Measurements from ENCODE around the gene GPX6.

Gene GPX6

GRCh38 chr6:28501259-28501658 lies 14.3 kb downstream of the GPX6 start:
- Mint-ChIP-seq H3K4me3 (no peak overlapping the region), H3K36me3 (ENCODE audit: low read depth) (peaks cover 4% of the 10 kb centered on the region), H3K27ac (no peak overlapping the region), H3K4me1 (no peaks in the 10 kb centered on the region), H3K9me3 (peaks cover 9% of the 10 kb centered on the region), H3K27me3 (ENCODE audit: low read depth, poor library complexity) (peaks cover 15% of the 10 kb centered on the region)
- no peak for DNase-seq
- TF ChIP-seq CTCF (IDR thresholded peaks at IDR 0.05) = no peak

GRCh38 chr6:28497893-28498292 lies 17.7 kb downstream of the GPX6 start:
- Mint-ChIP-seq H3K4me3 (no peak overlapping the region), H3K4me1 (peaks cover 5% of the 10 kb centered on the region), H3K9me3 (peaks cover 6% of the 10 kb centered on the region), H3K27ac (no peak overlapping the region), H3K36me3 (ENCODE audit: low read depth) (peaks cover 3% of the 10 kb centered on the region), H3K27me3 (ENCODE audit: low read depth, poor library complexity) (peaks cover 10% of the 10 kb centered on the region)
- no peak for DNase-seq
- TF ChIP-seq CTCF (IDR thresholded peaks at IDR 0.05) = no peak

DNA sequence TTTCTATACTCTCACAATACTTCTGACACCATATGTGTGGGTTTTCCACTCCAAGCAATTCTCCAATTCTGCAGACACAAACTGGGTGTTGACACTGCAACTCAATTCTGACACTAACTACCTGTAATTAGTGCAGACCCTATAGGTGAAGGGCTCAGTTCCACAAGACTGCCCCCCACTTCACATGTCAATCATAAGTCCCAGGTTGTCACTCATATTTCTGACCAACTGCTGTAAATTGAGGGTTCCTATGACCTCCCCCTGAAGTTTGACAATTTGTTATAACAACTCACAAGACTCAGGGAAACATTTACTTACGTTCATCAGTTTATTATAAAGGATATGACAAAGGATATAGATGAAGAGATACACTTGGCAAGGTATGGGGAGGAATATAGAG lies 18.3 kb downstream of the GPX6 start:
- H3K9me3 Mint-ChIP-seq = no peaks in the 10 kb centered on the region
- peaks cover 11% of the 10 kb centered on the region for H3K4me1 Mint-ChIP-seq
- no peak overlapping the region for H3K4me3 Mint-ChIP-seq
- no peak for TF ChIP-seq CTCF (IDR thresholded peaks at IDR 0.05)
- H3K36me3 Mint-ChIP-seq (ENCODE audit: low read depth) = no peaks in the 10 kb centered on the region
- peaks cover 8% of the 10 kb centered on the region for H3K27me3 Mint-ChIP-seq (ENCODE audit: low read depth, poor library complexity)
- DNase-seq = no peak
- H3K27ac Mint-ChIP-seq = no peak overlapping the region

DNA sequence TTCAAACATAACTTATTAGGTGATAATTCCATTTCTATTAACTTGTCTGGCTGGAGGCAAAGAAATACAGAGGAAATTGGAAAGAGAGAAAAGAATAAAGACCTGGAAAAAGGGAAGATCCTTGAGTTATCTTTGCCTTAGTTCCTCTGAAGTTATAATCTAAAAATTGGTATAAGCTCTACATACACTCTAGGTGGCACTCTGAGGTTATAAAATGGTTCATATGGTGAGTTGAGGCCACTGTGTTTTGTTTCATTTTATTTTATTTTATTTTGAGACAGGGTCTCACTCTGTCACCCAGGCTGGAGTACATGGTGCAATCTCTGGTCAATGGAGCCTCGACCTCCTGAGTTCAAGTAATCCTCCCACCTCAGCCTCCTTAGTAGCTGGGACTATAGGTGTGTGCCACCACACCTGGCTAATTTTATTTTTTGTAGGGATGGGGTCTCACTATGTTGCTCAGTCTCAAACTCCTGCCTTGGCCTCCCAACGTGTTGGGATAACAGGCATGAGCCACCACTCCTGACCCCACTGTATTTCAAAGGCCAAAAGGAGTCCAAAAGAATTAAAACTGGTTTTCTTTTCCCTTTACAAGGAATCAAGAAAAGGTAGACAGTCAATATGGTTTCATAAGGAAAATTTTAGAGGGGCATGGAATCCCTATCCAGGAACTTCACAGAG lies 19.4 kb downstream of the GPX6 start:
- peaks cover 8% of the 10 kb centered on the region for H3K27me3 Mint-ChIP-seq (ENCODE audit: low read depth, poor library complexity)
- no peak for TF ChIP-seq CTCF (IDR thresholded peaks at IDR 0.05)
- H3K27ac Mint-ChIP-seq = no peak overlapping the region
- H3K36me3 Mint-ChIP-seq (ENCODE audit: low read depth) = no peaks in the 10 kb centered on the region
- H3K4me3 Mint-ChIP-seq = no peak overlapping the region
- peaks cover 21% of the 10 kb centered on the region for H3K4me1 Mint-ChIP-seq
- no peak for DNase-seq
- no peaks in the 10 kb centered on the region for H3K9me3 Mint-ChIP-seq

DNA sequence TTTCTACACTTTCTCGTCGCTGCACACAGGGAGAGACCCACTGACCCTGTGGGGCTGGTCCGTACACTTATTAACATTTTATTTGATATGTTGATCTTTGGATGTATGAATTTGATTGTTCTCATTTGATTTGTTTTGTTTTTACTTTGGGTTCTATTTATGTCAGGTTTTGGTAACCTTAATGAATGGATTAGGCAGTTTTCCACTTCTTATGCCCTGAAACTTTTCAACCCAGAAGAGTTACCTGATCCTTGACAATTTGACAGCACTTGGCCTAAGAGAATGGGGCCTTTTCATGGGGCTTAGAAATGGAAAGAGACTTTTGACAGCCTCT lies 23.6 kb downstream of the GPX6 start:
- Mint-ChIP-seq H3K4me3 (peak overlapping the region; percentile 71), H3K36me3 (ENCODE audit: low read depth) (no peaks in the 10 kb centered on the region), H3K4me1 (peaks cover 37% of the 10 kb centered on the region), H3K27me3 (ENCODE audit: low read depth, poor library complexity) (peaks cover 13% of the 10 kb centered on the region), H3K9me3 (no peaks in the 10 kb centered on the region), H3K27ac (no peak overlapping the region)
- DNase-seq = no peak
- no peak for TF ChIP-seq CTCF (IDR thresholded peaks at IDR 0.05)

DNA sequence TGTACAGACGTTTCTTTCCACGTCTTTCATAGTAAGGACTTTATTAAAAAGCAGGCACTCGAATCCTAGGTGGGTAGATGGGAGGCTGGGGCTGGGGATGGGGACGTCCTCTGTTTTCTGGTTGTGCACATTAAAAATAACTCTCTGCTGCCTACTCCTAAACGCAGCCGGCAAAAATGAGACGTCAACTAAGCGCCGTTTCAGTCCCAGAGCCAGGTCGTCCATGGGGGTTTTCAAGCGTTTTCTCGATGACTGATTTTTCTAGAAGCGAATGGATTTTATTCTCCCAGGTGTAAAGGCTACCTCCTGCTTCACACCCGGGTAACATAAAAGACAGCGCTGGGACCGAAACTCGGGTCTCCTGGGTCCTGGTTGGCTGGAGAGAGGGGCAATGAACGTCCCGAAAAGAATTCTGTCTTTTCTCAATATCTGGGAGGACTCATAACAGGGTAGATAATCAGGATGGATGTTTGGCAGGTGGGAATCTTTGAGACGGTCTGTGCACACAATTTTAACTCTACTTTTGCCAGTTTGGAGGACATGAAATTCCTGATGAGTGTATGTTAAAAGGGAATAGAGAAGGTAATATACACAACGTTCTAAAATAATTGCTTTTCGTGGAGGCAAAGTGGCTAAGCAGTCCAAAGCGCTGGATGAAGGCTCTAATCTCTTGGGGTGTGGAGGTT lies 25.2 kb downstream of the GPX6 start:
- peak overlapping the region; percentile 40 for H3K27ac Mint-ChIP-seq
- peaks cover 37% of the 10 kb centered on the region for H3K4me1 Mint-ChIP-seq
- TF ChIP-seq CTCF (IDR thresholded peaks at IDR 0.05) = no peak
- H3K9me3 Mint-ChIP-seq = peaks cover 3% of the 10 kb centered on the region
- H3K27me3 Mint-ChIP-seq (ENCODE audit: low read depth, poor library complexity) = peaks cover 20% of the 10 kb centered on the region
- DNase-seq = no peak
- peak overlapping the region; percentile 87 for H3K4me3 Mint-ChIP-seq
- peaks cover under 1% of the 10 kb centered on the region for H3K36me3 Mint-ChIP-seq (ENCODE audit: low read depth)

Measured in nephron progenitor cell (in vitro differentiated cells).